Testis (tissue), 3 donors: ENCODE measurements around the gene LANCL2. TPM values are rescaled to one million over a fixed set of nuclear protein-coding genes. Genes with fewer than 3 reads are reported as not detected.

Experiments
- DNase-seq: peaks from one replicate; pipeline ENCODE4 v3.0.0-alpha.2; 2019
- H3K27ac ChIP-seq, 2 donors: fragments of 200-600 bp; sonication (generic); one replicate each; pipeline ENCODE4 v1.5.1; 2019
- H3K27me3 ChIP-seq: fragments of 200-600 bp; sonication (generic); one replicate; pipeline ENCODE4 v1.5.1; 2019
- H3K36me3 ChIP-seq: fragments of 200-600 bp; sonication (generic); one replicate; pipeline ENCODE4 v1.5.1; 2017; ENCODE audit warnings: low read depth; ENCODE audit errors: missing control alignments
- H3K4me1 ChIP-seq: fragments of 200-600 bp; sonication (generic); one replicate; pipeline ENCODE4 v1.5.1; 2019
- H3K4me3 ChIP-seq, 2 donors: fragments of 200-600 bp; sonication (generic); one replicate each; pipeline ENCODE4 v1.5.1; 2017 to 2019
- H3K9me3 ChIP-seq: fragments of 200-600 bp; sonication (generic); one replicate; pipeline ENCODE4 v1.5.1; 2017
- POLR2A ChIP-seq: fragments of 450-650 bp; IDR thresholded peaks from one replicate; pipeline ENCODE4 v1.6.1; 2017; ENCODE audit warnings: antibody characterized with exemption, mild to moderate bottlenecking, moderate library complexity
- WGBS, 2 donors: methylation state at CpG; one replicate each; pipeline ENCODE4 v1.1.5; 2018; 5-methylcytosine and 5-hydroxymethylcytosine counted together
- intact Hi-C: fragments of 100-400 bp; cut with DNase I; formaldehyde crosslinking; loops from one replicate; pipeline ENCODE4 v1.15.1; 2023; ENCODE audit warnings: low total_unique reads
- polyA plus RNA-seq: library from polyadenylated mRNA; stranded (reverse); fragments of 350-450 nt; fragmentation: Illumina TruSeq; extraction: RNeasy Lipid Tissue Mini Kit (QIAGEN cat#74804); gene quantifications from one replicate; pipeline ENCODE4 v1.2.3, GENCODE V29; 2014; ENCODE audit warnings: low read depth, low replicate concordance; ENCODE audit not compliant: insufficient read depth
- total RNA-seq, 2 donors: library from RNA; depleted of rRNA; stranded (reverse); fragments of >200 nt; gene quantifications; one replicate each; pipeline ENCODE4 v1.2.3, GENCODE V29; 2016
- TF ChIP-seq, protein P1 (sequence below), 3 experiments: fragments of 450-650 bp in 2 of 3; fragments of 200-600 bp in 1 of 3; sonication (generic) in 1 of 3; IDR thresholded peaks; one replicate each; pipeline ENCODE4 v1.5.1; 2016 to 2019; ENCODE audit warnings: antibody characterized with exemption in 3 of 3, mild to moderate bottlenecking in 2 of 3, moderate library complexity in 1 of 3

Gene LANCL2
- total and polyA plus RNA-seq, 3 donors from 2014 or later: 49.0 to 59.7 (median 50.5) TPM

DNA sequence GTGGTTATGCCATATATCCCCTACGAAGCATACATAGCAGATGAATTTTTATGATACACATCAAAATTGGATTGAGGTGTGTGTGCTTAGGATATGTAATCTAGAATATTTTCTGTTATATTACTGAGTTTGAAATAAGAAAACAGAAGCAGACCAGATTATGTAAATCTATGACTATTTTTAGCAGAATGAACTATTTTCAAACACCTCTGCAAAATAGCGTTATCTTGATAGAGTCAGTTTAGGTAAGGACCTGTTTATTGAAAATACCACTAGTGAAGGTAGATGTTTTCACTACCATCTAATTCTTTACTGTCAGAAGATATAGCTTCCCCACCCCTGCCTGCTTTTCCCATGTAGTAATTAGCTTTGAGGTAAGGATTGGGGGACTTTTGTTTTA lies 9.1 kb downstream of the LANCL2 start:
- DNase-seq: no peak
- WGBS, 2 donors: 93% methylated on average over 2 of the region's 2 CpGs

DNA sequence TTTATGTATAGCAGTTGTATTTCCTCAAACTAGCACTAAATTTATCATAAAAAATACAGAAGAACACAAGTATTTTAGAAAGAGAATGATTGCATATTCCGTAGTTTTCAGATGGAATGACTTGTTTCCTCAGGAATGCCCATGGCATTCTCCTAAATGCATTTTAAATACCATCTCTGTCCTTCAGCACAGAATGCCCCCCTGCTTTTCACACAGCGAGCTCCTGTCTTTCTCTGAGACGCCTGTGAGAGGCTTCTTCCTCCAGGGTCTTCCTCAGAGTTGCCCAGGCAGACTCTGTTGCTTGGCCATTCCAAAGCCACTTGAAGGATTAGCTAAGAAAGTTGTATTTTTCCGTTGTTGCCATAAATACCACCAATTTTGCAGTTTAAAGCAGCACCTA lies 10.1 kb downstream of the LANCL2 start:
- Histone ChIP-seq H3K4me3 (no peak overlapping the region), H3K4me1 (peaks cover 3% of the 10 kb centered on the region), H3K9me3 (no peaks in the 10 kb centered on the region), H3K36me3 (no peaks in the 10 kb centered on the region), H3K27me3 (no peaks in the 10 kb centered on the region), H3K27ac (no peak overlapping the region)
- 91 to 92% methylated on average over 4 of the region's 4 CpGs for WGBS, 2 donors
- no peak for TF ChIP-seq POLR2A
- TF ChIP-seq, protein P1, sequence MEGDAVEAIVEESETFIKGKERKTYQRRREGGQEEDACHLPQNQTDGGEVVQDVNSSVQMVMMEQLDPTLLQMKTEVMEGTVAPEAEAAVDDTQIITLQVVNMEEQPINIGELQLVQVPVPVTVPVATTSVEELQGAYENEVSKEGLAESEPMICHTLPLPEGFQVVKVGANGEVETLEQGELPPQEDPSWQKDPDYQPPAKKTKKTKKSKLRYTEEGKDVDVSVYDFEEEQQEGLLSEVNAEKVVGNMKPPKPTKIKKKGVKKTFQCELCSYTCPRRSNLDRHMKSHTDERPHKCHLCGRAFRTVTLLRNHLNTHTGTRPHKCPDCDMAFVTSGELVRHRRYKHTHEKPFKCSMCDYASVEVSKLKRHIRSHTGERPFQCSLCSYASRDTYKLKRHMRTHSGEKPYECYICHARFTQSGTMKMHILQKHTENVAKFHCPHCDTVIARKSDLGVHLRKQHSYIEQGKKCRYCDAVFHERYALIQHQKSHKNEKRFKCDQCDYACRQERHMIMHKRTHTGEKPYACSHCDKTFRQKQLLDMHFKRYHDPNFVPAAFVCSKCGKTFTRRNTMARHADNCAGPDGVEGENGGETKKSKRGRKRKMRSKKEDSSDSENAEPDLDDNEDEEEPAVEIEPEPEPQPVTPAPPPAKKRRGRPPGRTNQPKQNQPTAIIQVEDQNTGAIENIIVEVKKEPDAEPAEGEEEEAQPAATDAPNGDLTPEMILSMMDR (IDR thresholded peaks at IDR 0.05): no peak
- DNase-seq: no peak
- intact Hi-C loops: no loop called here

More for the DNA sequence above, 9.1 kb downstream of the LANCL2 start:
- intact Hi-C loops: no loop called here
- Histone ChIP-seq H3K27me3 (no peaks in the 10 kb centered on the region), H3K27ac (no peak overlapping the region), H3K4me3 (no peak overlapping the region), H3K9me3 (no peaks in the 10 kb centered on the region), H3K4me1 (peaks cover 3% of the 10 kb centered on the region), H3K36me3 (no peaks in the 10 kb centered on the region)
- TF ChIP-seq, protein P1 (IDR thresholded peaks at IDR 0.05): no peak
- no peak for TF ChIP-seq POLR2A

DNA sequence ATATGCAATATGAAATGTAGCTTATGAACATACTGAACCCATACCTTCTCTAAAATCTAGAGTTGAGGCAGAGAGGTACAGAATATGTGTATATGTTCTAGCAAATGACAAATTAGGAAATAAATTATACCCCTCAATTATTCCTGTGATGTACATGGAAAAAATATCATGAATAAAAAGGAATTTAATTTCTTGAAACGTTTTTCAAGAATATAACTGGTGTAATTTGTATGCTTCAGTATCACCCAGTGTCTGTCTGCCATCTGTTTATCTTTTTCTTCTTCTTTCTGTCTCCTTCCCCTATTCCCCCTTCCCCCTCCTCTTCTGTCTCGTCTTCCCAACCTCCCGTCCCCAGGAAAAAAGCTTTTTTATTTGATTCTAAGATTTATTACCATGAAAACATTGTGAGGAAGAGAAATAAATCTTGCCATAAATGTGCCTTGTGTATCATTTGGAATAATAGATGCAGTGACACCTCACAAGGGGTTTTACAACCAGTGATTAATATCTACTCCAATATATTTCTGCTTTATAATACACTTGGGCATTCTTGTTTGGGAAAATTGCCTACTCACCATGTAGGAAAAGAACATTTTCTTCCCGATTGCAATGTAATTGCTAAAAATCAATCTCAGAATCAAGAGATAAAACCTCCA lies 12.2 kb downstream of the LANCL2 start:
- TF ChIP-seq POLR2A: no peak
- TF ChIP-seq, protein P1 (IDR thresholded peaks at IDR 0.05): no peak
- H3K4me1 ChIP-seq: peaks cover 2% of the 10 kb centered on the region
- DNase-seq: no peak
- intact Hi-C loops: no loop called here
- H3K27me3 ChIP-seq: no peaks in the 10 kb centered on the region
- no peak overlapping the region for H3K27ac ChIP-seq
- no peaks in the 10 kb centered on the region for H3K36me3 ChIP-seq
- H3K4me3 ChIP-seq: no peak overlapping the region
- H3K9me3 ChIP-seq: no peaks in the 10 kb centered on the region
- WGBS, 2 donors: 72 to 81% methylated on average over 4 of the region's 4 CpGs

DNA sequence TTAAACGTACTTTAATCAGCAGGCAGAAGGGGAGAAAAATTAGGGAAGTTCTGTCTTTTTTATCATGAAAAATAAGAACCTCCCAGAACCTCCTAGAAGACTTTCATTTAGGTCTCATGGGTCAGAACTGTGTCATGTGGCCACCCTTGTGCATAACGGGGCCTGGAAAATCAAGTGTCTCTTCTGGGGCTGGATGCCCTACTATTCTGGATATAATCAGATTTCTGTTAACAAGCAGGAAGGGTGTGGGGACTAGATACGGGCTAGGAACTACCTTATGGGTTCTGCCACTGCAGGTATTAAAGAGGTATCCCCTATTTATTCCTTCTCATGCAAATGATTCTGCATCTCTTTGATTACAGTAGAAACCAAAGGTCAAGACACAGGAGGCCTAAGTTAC lies 14.1 kb downstream of the LANCL2 start:
- no peak for DNase-seq
- H3K4me1 ChIP-seq: peaks cover 6% of the 10 kb centered on the region
- H3K4me3 ChIP-seq: no peak overlapping the region
- no peaks in the 10 kb centered on the region for H3K27me3 ChIP-seq
- H3K36me3 ChIP-seq: no peaks in the 10 kb centered on the region
- intact Hi-C loops: no loop called here
- H3K9me3 ChIP-seq: no peaks in the 10 kb centered on the region
- no peak overlapping the region for H3K27ac ChIP-seq
- TF ChIP-seq, protein P1 (IDR thresholded peaks at IDR 0.05): no peak
- TF ChIP-seq POLR2A: no peak
- 76 to 91% methylated on average over 3 of the region's 3 CpGs for WGBS, 2 donors

DNA sequence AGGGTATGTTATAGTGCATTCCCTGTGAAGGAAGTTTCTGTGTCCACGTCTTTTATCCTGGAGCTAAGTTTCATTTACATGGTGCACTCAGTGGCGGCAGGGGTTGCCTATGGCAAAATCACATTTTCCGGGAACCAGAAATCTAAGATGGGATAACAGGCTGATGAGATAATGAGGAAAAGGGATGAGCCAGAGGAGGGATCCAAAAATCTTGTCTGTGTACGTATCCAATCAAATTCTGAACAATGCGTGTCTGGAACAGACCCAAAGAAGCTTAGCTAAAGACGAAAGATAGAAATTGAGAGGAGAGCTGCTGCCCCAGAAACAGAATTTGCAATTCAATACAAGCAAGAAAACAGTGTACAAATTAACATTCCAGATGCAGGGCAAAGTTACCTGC lies 16.1 kb downstream of the LANCL2 start:
- no peaks in the 10 kb centered on the region for H3K27me3 ChIP-seq
- peaks cover 6% of the 10 kb centered on the region for H3K4me1 ChIP-seq
- intact Hi-C loops: no loop called here
- no peak for DNase-seq
- peak overlapping the region in 1 of 2 donors; percentile 11 for H3K27ac ChIP-seq
- H3K9me3 ChIP-seq: no peaks in the 10 kb centered on the region
- WGBS, 2 donors: 59 to 71% methylated on average over 6 of the region's 6 CpGs
- TF ChIP-seq, protein P1 (IDR thresholded peaks at IDR 0.05): no peak
- no peak for TF ChIP-seq POLR2A
- H3K4me3 ChIP-seq: no peak overlapping the region
- no peaks in the 10 kb centered on the region for H3K36me3 ChIP-seq
